Measurements from ENCODE around the gene GTPBP1. TPM values are rescaled to one million over a fixed set of nuclear protein-coding genes. Genes with fewer than 3 reads are reported as not detected.

Gene GTPBP1
- total and polyA plus RNA-seq, 12 donors, result 13.5 to 53.2 (median 33.8) TPM

GRCh38 chr22:38699784-38700183 lies 6.0 kb upstream of the GTPBP1 start:
- Histone ChIP-seq H3K4me1 (peaks cover 31 to 68% (median 53%) of the 10 kb centered on the region in 9 donors), H3K4me3 (peak overlapping the region; percentile 53 to 96 (median 78)), H3K36me3 (peaks cover 0 to 9% (median 0%) of the 10 kb centered on the region in 9 donors), H3K27me3 (no peaks in the 10 kb centered on the region), H3K9me3 (no peaks in the 10 kb centered on the region), H3K27ac (peak overlapping the region; percentile 94 to 99 (median 98))
- no peak for ATAC-seq
- TF ChIP-seq CTCF (IDR thresholded peaks at IDR 0.05), result no peak
- no peak for DNase-seq
- intact Hi-C loops (cut with DNase I), result loop anchor here in 1 of 10 donors (10.0 kb wide), 2 partner anchors 55 to 195 kb away; partner anchors contain the start of genes DDX17 and SUN2
- WGBS, 2 donors, result 13% methylated on average over 6 of the region's 6 CpGs

DNA sequence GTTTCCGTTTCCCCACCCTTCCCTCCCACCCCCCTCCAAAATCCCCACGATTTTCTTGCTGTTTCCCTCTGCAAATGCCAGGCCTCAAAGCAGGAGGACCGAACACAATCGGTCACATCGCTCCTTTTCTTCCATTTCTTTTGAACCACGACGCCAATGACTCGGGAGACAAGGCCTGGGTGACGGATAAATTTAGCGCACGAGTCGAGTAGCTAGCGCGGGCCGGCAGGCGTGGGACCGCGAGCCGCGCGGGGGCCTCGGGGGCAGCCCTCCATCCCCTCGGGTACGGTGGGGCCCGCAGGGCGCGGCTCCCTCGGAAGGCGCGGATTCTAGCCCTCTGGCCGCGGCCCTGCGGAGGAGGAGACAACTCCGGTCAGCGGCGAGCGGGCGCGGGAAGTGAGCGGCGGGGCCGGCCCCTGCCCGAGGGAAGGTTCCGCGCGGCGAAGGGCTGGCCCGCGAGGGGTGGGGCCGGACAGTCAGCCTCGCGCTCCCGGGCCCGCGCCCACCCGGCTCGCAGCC lies 5.4 kb upstream of the GTPBP1 start:
- Histone ChIP-seq H3K27me3 (no peaks in the 10 kb centered on the region), H3K4me1 (peaks cover 33 to 66% (median 57%) of the 10 kb centered on the region in 9 donors), H3K36me3 (peaks cover 0 to 4% (median 0%) of the 10 kb centered on the region in 9 donors), H3K9me3 (no peaks in the 10 kb centered on the region), H3K27ac (peak overlapping the region; percentile 94 to 99 (median 98)), H3K4me3 (peak overlapping the region; percentile 53 to 96 (median 78))
- 0% methylated on average over 34 to 57 of the region's 57 CpGs for WGBS, 2 donors
- intact Hi-C loops (cut with DNase I), result loop anchor here in 1 of 10 donors (10.0 kb wide), 2 partner anchors 54 to 196 kb away; partner anchors contain the start of genes DDX17 and SUN2
- ATAC-seq (peak; percentile 5 to 46 (median 34)), DNase-seq (peak; percentile 72 to 78)
- no peak for TF ChIP-seq CTCF (IDR thresholded peaks at IDR 0.05)

DNA sequence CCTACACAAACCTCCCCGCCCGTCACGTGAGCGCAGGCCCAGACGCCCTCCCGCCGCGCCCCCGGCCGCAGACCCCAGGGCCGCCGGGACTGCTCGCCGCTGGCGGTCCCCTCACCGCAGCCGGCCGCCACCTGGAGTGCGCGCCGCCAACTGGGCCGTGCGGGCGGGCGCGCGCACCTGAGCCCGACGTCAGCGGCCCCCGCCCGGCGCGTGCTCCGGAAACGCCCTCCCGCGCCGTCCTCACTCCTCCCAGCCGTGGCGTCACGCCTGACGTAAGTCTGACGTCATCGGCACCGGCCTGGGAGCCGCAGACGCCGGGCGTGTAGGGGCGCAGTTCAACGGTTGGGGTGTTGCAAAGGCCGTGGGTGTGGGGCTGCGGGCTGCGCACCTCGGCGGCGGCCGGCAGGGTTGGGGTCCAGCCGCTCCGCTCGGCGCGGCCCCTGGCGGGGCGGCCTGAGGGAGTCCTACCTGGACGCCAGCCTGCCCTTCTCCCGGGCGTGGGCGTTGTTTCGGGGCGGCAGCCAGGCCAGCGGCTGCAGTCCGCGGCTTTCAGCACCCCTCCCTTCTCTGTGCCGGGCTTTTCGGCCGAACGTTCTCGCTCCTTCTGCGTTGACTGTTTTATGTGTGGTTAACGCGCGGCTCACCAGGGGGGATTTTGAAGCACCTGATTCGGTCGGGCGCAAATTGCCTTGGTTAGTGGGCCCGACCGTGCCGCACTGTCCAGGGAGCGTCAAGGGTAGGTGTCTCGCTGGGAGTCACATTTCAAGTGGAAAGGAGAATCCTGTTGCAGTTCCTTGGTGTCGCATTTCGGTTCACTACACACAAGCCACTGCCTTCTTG lies 4.7 kb upstream of the GTPBP1 start, which contains the start of gene JOSD1:
Gene JOSD1, minus strand, starts transcription at position 155 of the 840 bp plus-strand sequence. CDS start 956 bp downstream, outside the sequence.
- peaks cover 33 to 59% (median 54%) of the 10 kb centered on the region in 9 donors for H3K4me1 ChIP-seq
- no peaks in the 10 kb centered on the region for H3K27me3 ChIP-seq
- intact Hi-C loops (cut with DNase I), result loop anchor here in 1 of 10 donors (10.0 kb wide), 2 partner anchors 54 to 196 kb away; partner anchors contain the start of genes DDX17 and SUN2
- H3K27ac ChIP-seq, result peak within 1 kb of the TSS; percentile 94 to 99 (median 98)
- H3K36me3 ChIP-seq, result peaks cover 0 to 4% (median 0%) of the 10 kb centered on the region in 9 donors
- peak in 2 of 9 donors; percentile 21 to 33 for TF ChIP-seq CTCF (IDR thresholded peaks at IDR 0.05)
- no peaks in the 10 kb centered on the region for H3K9me3 ChIP-seq
- ATAC-seq (peak; percentile 41 to 71 (median 62)), DNase-seq (peak; percentile 95 to 97)
- WGBS, 2 donors, result 1% methylated on average over 62 to 94 of the region's 94 CpGs
- peak within 1 kb of the TSS; percentile 53 to 96 (median 78) for H3K4me3 ChIP-seq

- Histone ChIP-seq H3K4me1 (peaks cover 12 to 52% (median 48%) of the 10 kb centered on the region in 9 donors), H3K4me3 (peak overlapping the region in 9 of 10 donors; percentile 6 to 98 (median 39)), H3K27ac (peak overlapping the region in 9 of 10 donors; percentile 59 to 79 (median 66)), H3K9me3 (no peaks in the 10 kb centered on the region), H3K27me3 (no peaks in the 10 kb centered on the region), H3K36me3 (peaks cover 0 to 10% (median 1%) of the 10 kb centered on the region in 9 donors)
- intact Hi-C loops (cut with DNase I), result loop anchor here in 5 of 10 donors (1.0 to 10.0 kb wide), 5 partner anchors 48 to 200 kb away; partner anchors contain the start of genes SUN2 (in 2 of the 5), CBY1 (in 1 of the 5), DDX17 (in 1 of the 5) and FAM227A (in 1 of the 5)
- no peak for DNase-seq
- ATAC-seq, result no peak
- 16 to 17% methylated on average over 10 of the region's 10 CpGs for WGBS, 2 donors
- TF ChIP-seq CTCF (IDR thresholded peaks at IDR 0.05), result no peak
Measured at GRCh38 chr22:38704654-38705234, 1.0 kb upstream of the GTPBP1 start.
